GM12865 (cell line): ENCODE results near the gene ZNF84.

Experiments
- DNase-seq: peaks from one replicate; pipeline ENCODE4 v3.0.0; 2010; ENCODE audit warnings: low read depth
- H3K4me3 ChIP-seq: 2 replicates; pipeline ENCODE4 v1.5.1; 2011; ENCODE audit warnings: mild to moderate bottlenecking, low read depth, low read length, control low read depth
- CTCF ChIP-seq: IDR thresholded peaks from 2 replicates; pipeline ENCODE4 v1.5.1; 2011; ENCODE audit warnings: low read length, control low read depth, low read depth, inconsistent platforms; ENCODE audit not compliant: insufficient read depth; ENCODE audit errors: missing control alignments

The ZNF84 gene

GRCh38 chr12:133046698-133047097 is 9.4 kb downstream of the ZNF84 start:
- no peak for TF ChIP-seq CTCF
- H3K4me3 ChIP-seq, result no peak overlapping the region
- DNase-seq, result no peak

- no peak for TF ChIP-seq CTCF
- DNase-seq, result no peak
- no peak overlapping the region for H3K4me3 ChIP-seq
Measured at GRCh38 chr12:133057446-133057845, 20.1 kb downstream of the ZNF84 start.

- peak; percentile 6 for DNase-seq
- H3K4me3 ChIP-seq, result no peak overlapping the region
- no peak for TF ChIP-seq CTCF
Measured at GRCh38 chr12:133058203-133059113, 21.1 kb downstream of the ZNF84 start.

- TF ChIP-seq CTCF, result no peak
- no peak for DNase-seq
- no peak overlapping the region for H3K4me3 ChIP-seq
Measured at GRCh38 chr12:133061954-133062353, 24.6 kb downstream of the ZNF84 start.

- no peak overlapping the region for H3K4me3 ChIP-seq
- no peak for DNase-seq
- TF ChIP-seq CTCF, result no peak
Measured at GRCh38 chr12:133063556-133063955, 26.2 kb downstream of the ZNF84 start.

- no peak overlapping the region for H3K4me3 ChIP-seq
- DNase-seq, result no peak
- TF ChIP-seq CTCF, result no peak
Measured at GRCh38 chr12:133073836-133074235, 36.5 kb downstream of the ZNF84 start.

- DNase-seq, result peak; percentile 99
- peak overlapping the region; percentile 77 for H3K4me3 ChIP-seq
- no peak for TF ChIP-seq CTCF
Measured at GRCh38 chr12:133080026-133080367, 42.7 kb downstream of the ZNF84 start.
